D341Med (cell line): ENCODE data around the gene BRPF3.

Experiments
- DNase-seq: peaks from one replicate; pipeline ENCODE4 v3.0.0; 2012; ENCODE audit warnings: low spot score

BRPF3 gene

DNA sequence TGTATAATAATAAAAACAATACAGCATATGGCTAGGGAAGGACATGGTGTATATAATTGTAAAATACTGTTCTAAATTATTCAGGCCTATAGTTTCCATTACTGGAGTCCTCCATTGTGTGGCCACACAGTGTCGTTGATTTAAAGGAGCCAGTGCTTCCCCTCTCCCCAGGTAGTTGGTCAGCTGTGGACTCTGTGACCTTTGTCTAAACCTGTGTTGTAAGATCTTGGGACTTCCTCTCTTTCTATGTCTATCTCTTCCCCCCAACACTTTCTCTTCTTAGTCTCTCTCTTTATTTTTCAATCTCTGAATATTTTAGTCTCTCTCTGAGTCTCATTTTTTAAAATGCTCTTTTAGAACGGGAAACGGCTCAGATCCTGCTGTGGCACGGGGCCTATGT, 35.6 kb downstream of the BRPF3 start:
- no peak for DNase-seq

DNA sequence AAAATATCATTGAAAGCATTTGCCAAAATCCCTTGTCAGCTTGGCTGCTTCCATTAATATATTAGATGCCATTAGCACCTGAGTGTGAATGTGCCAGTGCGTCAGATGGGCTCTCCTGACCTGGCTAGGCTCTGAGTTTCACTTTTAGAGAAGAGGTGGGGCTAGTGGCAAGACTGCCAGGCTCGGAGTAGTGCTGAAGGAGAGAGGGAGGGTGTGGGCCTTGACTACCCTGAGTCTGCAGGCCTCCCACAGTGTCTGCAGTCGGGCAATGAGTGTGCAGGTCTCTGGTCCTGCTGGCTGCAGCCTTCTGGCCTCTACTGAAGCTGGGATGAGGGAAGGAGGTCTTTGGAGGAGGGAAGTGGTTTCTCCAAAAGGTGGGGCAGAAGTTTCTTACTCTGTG, 38.8 kb downstream of the BRPF3 start:
- no peak for DNase-seq

- DNase-seq, result no peak
Observed at GRCh38 chr6:36235862-36236261, 39.3 kb downstream of the BRPF3 start.

GRCh38 chr6:36239774-36240173, 43.2 kb downstream of the BRPF3 start:
- DNase-seq, result no peak

DNA sequence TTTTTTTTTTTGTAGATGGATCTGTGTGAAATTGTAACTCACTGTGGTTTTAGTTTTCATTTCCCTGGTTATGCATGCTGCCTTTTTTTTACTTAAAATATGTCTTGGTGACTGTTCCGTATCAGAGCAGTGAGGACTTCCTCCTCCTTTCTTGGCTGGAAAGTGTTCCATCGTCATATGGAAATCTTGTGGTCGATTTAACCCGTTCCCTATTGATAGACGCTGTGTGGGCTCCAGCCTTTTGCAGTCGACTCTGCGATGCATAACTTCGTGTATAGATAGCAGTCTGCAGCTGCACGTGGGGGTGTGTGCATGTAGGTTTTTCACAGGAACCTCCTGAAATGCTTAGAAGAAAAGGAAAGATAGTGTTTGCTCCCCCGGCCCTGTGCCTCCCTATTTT, 45.2 kb downstream of the BRPF3 start:
- DNase-seq, result no peak

- DNase-seq, result no peak
Observed at GRCh38 chr6:36242161-36242560, 45.6 kb downstream of the BRPF3 start.

GRCh38 chr6:36242626-36243025, 46.1 kb downstream of the BRPF3 start:
- DNase-seq, result no peak

- DNase-seq, result no peak
Observed at GRCh38 chr6:36243562-36244212, 47.1 kb downstream of the BRPF3 start.

DNA sequence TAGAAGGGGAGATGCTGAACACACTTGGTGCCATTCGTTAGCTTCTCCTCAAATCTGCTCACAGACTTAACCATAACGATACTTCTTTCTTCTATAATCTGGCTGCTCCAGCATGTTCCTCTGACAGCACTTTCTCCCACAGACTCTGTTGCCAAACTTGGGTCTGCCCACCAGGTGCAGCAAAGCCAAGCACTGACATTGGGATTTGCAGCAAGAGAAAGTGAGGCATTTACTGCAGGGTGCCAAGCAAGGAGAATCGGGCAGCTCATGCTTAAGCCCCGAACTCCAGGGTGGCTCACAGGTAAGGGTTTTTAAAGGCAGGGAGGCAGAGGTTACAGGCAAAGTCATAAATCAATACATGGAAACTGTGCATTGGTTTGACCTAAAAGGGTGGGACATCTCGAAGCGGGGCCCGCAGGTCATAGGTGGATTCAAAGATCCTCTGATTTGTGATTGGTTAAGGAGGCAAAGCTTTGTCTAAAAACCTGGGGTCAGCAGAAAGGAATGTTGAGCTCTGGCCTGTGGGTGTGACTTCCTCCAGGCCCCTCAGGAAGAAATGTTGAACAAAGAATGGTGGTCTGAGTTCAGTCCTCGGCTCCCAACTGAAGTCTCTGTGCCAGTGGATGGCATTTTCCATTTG, 48.2 kb downstream of the BRPF3 start:
- no peak for DNase-seq

DNA sequence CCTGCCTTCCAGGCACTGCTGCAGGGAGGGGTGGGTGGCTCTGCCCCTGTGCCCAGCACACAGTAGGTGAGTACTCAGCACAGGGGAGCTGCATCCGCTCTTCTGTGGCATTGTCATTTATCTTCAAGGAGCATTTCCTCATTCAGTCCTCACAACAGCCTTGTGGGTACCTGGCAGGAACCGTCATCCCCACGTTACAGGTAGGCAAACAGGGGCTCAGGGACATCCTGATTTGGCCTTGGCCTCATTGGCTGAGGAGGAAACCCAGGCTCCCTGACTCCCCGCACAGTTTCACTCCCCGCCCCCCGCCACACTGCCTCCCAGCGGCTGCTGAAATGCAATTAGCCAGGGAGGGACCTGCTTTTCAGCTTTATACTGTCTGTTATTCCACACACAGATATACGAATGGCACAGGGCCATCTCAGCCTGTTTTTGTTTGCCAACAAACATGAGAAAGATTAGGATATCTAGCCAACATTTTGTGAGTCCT, 49.1 kb downstream of the BRPF3 start:
- DNase-seq, result no peak

DNA sequence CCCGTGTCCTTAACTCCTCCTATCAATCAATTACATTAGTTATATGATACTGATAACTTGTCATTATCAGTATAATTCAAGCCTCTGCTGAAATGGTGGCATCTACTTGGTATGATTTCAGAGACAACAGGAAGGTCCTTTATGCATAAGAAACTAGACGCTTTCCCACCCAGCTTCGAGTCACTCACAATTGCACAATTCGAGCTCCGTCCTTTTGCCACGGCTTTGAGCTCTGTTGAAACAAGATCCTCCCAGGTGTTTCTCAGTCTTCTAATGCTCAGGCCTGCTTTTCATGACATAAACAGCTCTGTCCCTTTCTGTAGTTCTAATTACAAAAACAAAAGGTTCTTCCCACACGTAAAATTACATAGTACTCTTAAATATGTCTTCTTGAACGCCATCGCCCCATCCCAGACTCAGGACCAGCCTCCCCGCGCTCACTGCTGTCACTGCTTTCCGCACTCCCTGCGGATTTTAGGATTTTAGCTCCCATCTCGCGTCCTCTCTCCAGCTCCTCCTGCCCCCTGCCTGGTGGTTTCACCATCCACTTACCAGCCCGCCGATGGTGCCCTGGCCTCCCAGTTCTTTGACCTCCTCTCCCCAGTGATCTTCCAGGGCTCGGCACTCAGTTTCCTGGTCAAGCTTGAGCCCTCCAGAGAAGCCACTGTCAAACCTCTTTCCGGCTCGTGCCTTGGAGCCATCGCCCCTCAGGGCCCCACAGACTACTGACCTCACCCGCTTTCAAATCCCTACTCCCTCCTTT, 50.1 kb downstream of the BRPF3 start:
- DNase-seq, result no peak

GRCh38 chr6:36247693-36248092, 51.1 kb downstream of the BRPF3 start:
- no peak for DNase-seq

GRCh38 chr6:36248980-36249379, 52.4 kb downstream of the BRPF3 start:
- no peak for DNase-seq

- DNase-seq, result no peak
Observed at GRCh38 chr6:36249536-36249935, 53.0 kb downstream of the BRPF3 start.

- DNase-seq, result no peak
Observed at GRCh38 chr6:36252005-36252404, 55.5 kb downstream of the BRPF3 start.

- DNase-seq, result no peak
Observed at GRCh38 chr6:36263390-36264000, 67.0 kb downstream of the BRPF3 start.

- no peak for DNase-seq
Observed at GRCh38 chr6:36265744-36266143, 69.2 kb downstream of the BRPF3 start.

- DNase-seq, result no peak
Observed at GRCh38 chr6:36266913-36267644, 70.5 kb downstream of the BRPF3 start.

GRCh38 chr6:36267731-36268477, 71.4 kb downstream of the BRPF3 start:
- DNase-seq, result no peak

DNA sequence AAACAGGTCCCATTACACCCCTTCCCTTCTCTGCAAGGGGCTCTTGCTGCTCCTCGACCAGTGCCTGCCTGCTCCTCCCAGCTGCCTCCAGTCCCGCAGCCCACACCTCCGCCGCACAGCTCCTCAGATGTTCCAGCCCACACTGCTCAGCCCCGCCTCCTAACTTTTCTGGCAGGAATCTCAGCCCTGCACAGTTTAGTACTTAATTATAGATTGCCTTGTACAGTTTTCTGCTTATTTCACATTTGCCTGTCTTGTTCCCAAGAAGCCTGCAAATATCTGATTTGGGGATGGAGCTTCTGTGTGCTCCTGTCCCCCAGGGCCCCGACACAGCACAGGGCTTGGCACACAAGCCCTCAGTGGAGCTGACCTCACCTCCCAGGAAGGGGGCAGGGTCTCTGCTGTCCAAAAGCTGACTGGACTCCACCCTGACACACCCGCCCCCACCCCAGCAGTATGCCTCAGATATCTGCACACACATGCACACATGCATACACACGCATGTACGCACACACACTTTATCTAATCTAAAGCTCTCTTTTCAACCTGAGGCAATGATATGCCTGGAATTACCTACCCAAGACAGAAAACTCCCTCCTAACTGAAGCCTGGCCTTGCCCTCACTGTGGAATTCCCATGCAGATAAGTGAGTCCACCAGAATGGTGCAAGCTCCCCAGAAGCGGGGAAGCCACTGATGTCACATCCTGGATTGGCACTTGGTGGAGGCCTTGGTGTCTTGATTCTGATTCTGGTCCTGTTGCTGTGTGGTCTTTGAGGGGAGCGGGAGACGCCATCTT, 72.1 kb downstream of the BRPF3 start:
- no peak for DNase-seq
